Measurements from ENCODE around the gene IP6K2. TPM values are rescaled to one million over a fixed set of nuclear protein-coding genes. Genes with fewer than 3 reads are reported as not detected.

Gene IP6K2
- total and polyA plus RNA-seq, 10 donors: 62.1 to 105 (median 77.0) TPM

DNA sequence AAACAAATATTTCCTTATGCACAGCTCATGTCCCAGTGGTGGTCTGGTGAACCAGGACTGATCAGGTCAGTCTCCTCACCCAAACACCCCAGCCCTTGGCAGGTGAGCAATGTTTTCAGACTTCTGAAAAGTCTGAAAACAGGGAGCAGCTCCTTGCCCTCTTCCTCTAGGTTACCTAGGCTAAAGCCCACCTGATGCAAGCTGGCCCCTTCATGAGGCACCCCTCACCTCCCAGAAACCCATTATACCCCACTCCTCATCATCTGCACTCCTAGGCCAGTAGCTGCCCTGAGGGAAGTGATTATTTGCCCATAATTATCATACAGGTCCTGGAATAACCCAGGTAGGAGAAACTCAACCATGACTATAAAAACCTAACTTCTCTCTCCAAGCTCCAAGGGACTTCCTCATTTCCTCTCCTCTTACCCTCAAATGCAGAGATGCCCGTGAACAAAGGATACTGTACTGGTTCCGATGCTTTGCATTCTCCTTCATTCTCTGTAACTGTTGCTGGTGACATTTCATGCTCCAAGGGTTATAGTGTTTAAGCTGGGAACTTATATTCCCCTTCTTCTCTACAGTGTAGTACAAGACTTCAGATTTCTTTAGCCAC is 26.1 kb downstream of the IP6K2 start:
- Histone ChIP-seq H3K4me1 (peaks cover 5 to 34% (median 16%) of the 10 kb centered on the region in 6 donors), H3K27ac (peak overlapping the region in 1 of 8 donors; percentile 2), H3K36me3 (peaks cover 4 to 89% (median 84%) of the 10 kb centered on the region in 6 donors), H3K27me3 (replicated peaks in 1 of 7) (no peaks in the 10 kb centered on the region), H3K4me3 (no peak overlapping the region), H3K9me3 (no peaks in the 10 kb centered on the region)
- intact Hi-C loops (cut with DNase I; ENCODE audit: low total_unique reads): no loop called here
- whole genome bisulfite sequencing, 5 donors: 80 to 91% (median 83%) methylated on average over 2 of the region's 2 CpGs
- TF ChIP-seq POLR2A (IDR thresholded peaks at IDR 0.05): no peak
- DNase-seq: peak; percentile 7

DNA sequence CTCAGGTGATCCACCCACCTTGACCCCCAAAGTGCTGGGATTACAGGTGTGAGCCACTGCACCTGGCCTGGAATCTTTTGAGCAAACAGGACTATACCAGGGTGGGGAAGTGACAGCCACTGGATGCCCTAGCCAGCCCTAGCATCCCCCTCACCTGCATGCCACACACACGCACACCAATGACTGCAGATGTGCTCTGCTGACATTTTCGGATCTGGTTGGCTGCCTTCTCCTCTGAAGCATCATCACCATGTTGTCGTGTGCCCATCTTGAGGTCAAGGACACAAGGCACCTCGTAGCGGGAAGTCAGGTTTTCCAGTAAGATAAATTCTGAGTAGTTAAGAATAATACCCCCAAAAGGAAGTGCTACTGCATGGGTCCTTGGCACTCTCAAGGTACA is 27.6 kb downstream of the IP6K2 start:
- H3K36me3 ChIP-seq: peaks cover 4 to 74% (median 72%) of the 10 kb centered on the region in 6 donors
- H3K4me1 ChIP-seq: peaks cover 10 to 35% (median 23%) of the 10 kb centered on the region in 6 donors
- H3K4me3 ChIP-seq: no peak overlapping the region
- DNase-seq: no peak
- H3K27ac ChIP-seq: no peak overlapping the region
- TF ChIP-seq, protein P1, sequence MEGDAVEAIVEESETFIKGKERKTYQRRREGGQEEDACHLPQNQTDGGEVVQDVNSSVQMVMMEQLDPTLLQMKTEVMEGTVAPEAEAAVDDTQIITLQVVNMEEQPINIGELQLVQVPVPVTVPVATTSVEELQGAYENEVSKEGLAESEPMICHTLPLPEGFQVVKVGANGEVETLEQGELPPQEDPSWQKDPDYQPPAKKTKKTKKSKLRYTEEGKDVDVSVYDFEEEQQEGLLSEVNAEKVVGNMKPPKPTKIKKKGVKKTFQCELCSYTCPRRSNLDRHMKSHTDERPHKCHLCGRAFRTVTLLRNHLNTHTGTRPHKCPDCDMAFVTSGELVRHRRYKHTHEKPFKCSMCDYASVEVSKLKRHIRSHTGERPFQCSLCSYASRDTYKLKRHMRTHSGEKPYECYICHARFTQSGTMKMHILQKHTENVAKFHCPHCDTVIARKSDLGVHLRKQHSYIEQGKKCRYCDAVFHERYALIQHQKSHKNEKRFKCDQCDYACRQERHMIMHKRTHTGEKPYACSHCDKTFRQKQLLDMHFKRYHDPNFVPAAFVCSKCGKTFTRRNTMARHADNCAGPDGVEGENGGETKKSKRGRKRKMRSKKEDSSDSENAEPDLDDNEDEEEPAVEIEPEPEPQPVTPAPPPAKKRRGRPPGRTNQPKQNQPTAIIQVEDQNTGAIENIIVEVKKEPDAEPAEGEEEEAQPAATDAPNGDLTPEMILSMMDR (IDR thresholded peaks at IDR 0.05 in 8 of 11, conservative IDR thresholded peaks at IDR 0.05 in 3 of 11): no peak
- TF ChIP-seq POLR2A (IDR thresholded peaks at IDR 0.05) (no peak), POLR2AphosphoS5 (IDR thresholded peaks at IDR 0.05) (no peak)
- 57 to 81% (median 75%) methylated on average over 5 of the region's 5 CpGs for WGBS, 5 donors
- H3K9me3 ChIP-seq: no peaks in the 10 kb centered on the region
- H3K27me3 ChIP-seq (replicated peaks in 1 of 7): no peaks in the 10 kb centered on the region
- intact Hi-C loops (cut with DNase I; ENCODE audit: low total_unique reads): no loop called here

DNA sequence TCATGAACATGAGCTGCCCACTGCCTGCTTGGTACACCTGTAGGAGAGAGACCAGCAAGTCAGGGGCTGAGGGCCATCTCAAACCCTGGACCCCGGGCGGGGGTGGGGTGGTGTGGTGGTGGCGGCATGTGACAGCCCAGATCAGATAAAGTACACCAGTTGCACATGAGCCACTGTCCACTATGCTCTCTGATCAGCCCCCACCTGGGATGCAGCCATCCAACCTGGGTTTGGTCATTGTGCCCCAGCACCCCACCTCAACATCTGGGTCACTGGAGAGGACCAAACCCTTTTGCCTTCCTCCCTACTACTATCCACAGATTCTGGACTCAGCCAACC is 28.3 kb downstream of the IP6K2 start:
- 77 to 95% (median 93%) methylated on average over 3 of the region's 3 CpGs for WGBS, 5 donors
- no peak for DNase-seq
- no peak for TF ChIP-seq POLR2A (IDR thresholded peaks at IDR 0.05)
- peak in 1 of 3 donors; percentile 7 for TF ChIP-seq POLR2AphosphoS5 (IDR thresholded peaks at IDR 0.05)
- TF ChIP-seq, protein P1 (IDR thresholded peaks at IDR 0.05 in 8 of 11, conservative IDR thresholded peaks at IDR 0.05 in 3 of 11): no peak
- intact Hi-C loops (cut with DNase I; ENCODE audit: low total_unique reads): no loop called here
- no peak overlapping the region for H3K4me3 ChIP-seq
- peaks cover 11 to 35% (median 26%) of the 10 kb centered on the region in 6 donors for H3K4me1 ChIP-seq
- no peaks in the 10 kb centered on the region for H3K9me3 ChIP-seq
- H3K36me3 ChIP-seq: peaks cover 4 to 67% (median 66%) of the 10 kb centered on the region in 6 donors
- no peaks in the 10 kb centered on the region for H3K27me3 ChIP-seq (replicated peaks in 1 of 7)
- no peak overlapping the region for H3K27ac ChIP-seq

DNA sequence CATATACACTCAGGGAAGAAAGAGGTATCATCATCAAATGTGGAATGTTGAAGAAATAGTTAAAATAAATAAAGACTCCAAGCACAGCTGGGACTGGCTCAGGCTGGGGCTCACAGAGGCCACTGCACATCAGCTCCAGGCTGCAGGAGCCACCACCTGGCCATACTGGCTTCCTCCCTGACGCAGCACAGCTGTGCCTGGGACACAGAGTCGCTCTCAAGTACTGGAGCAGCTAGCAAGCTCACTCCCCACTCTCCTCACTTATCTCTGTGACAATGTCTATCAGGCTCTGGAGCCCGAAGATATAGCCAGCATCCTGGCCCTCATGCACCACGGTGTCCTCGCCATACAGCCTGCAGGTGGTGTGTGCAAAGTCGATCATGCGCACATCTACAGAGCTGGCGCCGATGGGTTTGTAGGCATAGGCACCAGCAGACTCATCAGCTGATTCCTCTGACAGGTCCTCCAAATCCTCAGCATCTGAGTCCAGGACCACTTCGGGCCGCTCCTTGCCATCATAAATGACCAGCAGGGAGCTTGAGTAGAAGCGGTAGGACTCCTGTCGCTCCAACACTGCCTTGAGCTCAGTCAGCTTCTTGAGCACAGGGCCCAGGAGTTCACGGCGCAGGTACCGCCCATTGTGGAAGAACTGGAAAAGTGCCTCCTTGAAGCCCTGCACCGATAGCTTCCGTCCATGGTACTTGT is 28.8 kb downstream of the IP6K2 start:
- 89 to 95% (median 91%) methylated on average over 15 to 18 of the region's 18 CpGs for WGBS, 5 donors
- no peaks in the 10 kb centered on the region for H3K27me3 ChIP-seq (replicated peaks in 1 of 7)
- no peak for DNase-seq
- no peaks in the 10 kb centered on the region for H3K9me3 ChIP-seq
- no peak overlapping the region for H3K4me3 ChIP-seq
- TF ChIP-seq, protein P1 (IDR thresholded peaks at IDR 0.05 in 8 of 11, conservative IDR thresholded peaks at IDR 0.05 in 3 of 11): no peak
- TF ChIP-seq POLR2AphosphoS5 (IDR thresholded peaks at IDR 0.05): peak in 1 of 3 donors; percentile 21
- no peak overlapping the region for H3K27ac ChIP-seq
- H3K4me1 ChIP-seq: peaks cover 16 to 35% (median 30%) of the 10 kb centered on the region in 6 donors
- peaks cover 4 to 62% (median 60%) of the 10 kb centered on the region in 6 donors for H3K36me3 ChIP-seq
- intact Hi-C loops (cut with DNase I; ENCODE audit: low total_unique reads): no loop called here
